Neural progenitor cell (in vitro differentiated cells): ENCODE results near the gene MED20.

Source experiments
- CTCF ChIP-seq: fragments of 200-600 bp; sonication (generic); IDR thresholded peaks from 2 replicates; pipeline ENCODE4 v1.5.1; 2017; ENCODE audit warnings: antibody characterized with exemption, mild to moderate bottlenecking
- EZH2 ChIP-seq: fragments of 200-600 bp; sonication (generic); IDR thresholded peaks from 2 replicates; pipeline ENCODE4 v1.6.1; 2017; ENCODE audit warnings: antibody characterized with exemption, mild to moderate bottlenecking, moderate library complexity
- EZH2phosphoT487 ChIP-seq: fragments of 200-600 bp; sonication (generic); IDR thresholded peaks from 2 replicates; pipeline ENCODE4 v1.6.1; 2017; ENCODE audit warnings: antibody characterized with exemption

- TF ChIP-seq CTCF (no peak), EZH2 (no peak), EZH2phosphoT487 (no peak)
Measured at GRCh38 chr6:41878246-41878645, 42.7 kb downstream of the MED20 start.
